ENCODE data around the gene SDK1. TPM values are rescaled to one million over a fixed set of nuclear protein-coding genes. Genes with fewer than 3 reads are reported as not detected.

The SDK1 gene, protein sequence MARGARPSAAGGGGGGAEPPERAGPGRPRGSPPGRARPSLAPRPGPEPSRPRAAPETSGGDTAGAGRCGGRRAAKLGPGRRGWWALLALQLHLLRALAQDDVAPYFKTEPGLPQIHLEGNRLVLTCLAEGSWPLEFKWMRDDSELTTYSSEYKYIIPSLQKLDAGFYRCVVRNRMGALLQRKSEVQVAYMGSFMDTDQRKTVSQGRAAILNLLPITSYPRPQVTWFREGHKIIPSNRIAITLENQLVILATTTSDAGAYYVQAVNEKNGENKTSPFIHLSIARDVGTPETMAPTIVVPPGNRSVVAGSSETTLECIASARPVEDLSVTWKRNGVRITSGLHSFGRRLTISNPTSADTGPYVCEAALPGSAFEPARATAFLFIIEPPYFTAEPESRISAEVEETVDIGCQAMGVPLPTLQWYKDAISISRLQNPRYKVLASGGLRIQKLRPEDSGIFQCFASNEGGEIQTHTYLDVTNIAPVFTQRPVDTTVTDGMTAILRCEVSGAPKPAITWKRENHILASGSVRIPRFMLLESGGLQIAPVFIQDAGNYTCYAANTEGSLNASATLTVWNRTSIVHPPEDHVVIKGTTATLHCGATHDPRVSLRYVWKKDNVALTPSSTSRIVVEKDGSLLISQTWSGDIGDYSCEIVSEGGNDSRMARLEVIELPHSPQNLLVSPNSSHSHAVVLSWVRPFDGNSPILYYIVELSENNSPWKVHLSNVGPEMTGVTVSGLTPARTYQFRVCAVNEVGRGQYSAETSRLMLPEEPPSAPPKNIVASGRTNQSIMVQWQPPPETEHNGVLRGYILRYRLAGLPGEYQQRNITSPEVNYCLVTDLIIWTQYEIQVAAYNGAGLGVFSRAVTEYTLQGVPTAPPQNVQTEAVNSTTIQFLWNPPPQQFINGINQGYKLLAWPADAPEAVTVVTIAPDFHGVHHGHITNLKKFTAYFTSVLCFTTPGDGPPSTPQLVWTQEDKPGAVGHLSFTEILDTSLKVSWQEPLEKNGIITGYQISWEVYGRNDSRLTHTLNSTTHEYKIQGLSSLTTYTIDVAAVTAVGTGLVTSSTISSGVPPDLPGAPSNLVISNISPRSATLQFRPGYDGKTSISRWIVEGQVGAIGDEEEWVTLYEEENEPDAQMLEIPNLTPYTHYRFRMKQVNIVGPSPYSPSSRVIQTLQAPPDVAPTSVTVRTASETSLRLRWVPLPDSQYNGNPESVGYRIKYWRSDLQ (N-terminal part only)
- total RNA-seq (ENCODE audit: low replicate concordance), result under 0.01 and 1.8 TPM in 2 replicates

GRCh38 chr7:3300651-3301448 lies at the start of gene SDK1:
TSS of gene SDK1 (plus strand) at chr7:3301252. CDS start at chr7:3301587, 335 bp downstream.

